Fibroblast of villous mesenchyme (primary cell): ENCODE data around the gene INSR. TPM values are rescaled to one million over a fixed set of nuclear protein-coding genes. Genes with fewer than 3 reads are reported as not detected.
A peak's percentile ranks its signal among the peaks of the same experiment; 100 is the strongest.
"Not testable (repeated sequence)": the region's sequence is repeated elsewhere in the genome, so short reads cannot be mapped to it uniquely, and the experiment has no call there.

Experiments
- DNase-seq: peaks from one replicate; pipeline ENCODE4 v3.0.0-alpha.2; 2010; ENCODE audit warnings: low read depth
- H3K4me3 ChIP-seq: 2 replicates; pipeline ENCODE4 v1.5.1; 2011; ENCODE audit warnings: low read depth, mild to moderate bottlenecking, low read length
- total RNA-seq: library from RNA; depleted of rRNA; stranded (reverse); fragments of >200 nt; gene quantifications from 2 replicates; pipeline ENCODE4 v1.2.3, GENCODE V29; 2012
- TF ChIP-seq, protein P1 (sequence below): IDR thresholded peaks from 2 replicates; pipeline ENCODE4 v1.5.1; 2012; ENCODE audit warnings: low read depth, mild to moderate bottlenecking, low read length; ENCODE audit not compliant: insufficient read depth

Gene INSR
- total RNA-seq, 1 donor, result 3.0 TPM

DNA sequence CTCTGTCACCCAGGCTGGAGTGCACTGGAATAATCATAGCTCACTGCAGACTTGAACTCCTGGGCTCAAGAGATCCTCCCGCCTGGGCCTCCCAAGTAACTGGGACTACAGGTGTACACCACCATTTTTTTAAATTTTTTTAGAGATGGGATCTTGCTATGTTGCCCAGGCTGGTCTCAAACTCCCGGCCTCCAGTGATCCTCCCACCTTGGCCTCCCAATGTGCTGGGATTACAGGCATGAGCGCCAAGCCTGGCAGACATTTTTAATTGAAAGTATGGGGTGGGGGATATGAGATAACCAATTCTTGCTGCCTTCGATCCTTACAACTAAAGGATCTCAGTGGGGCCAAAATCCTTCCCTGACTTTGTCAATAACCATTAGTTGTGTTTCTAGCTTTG is 132.9 kb downstream of the INSR start:
- no peak for DNase-seq
- TF ChIP-seq, protein P1, sequence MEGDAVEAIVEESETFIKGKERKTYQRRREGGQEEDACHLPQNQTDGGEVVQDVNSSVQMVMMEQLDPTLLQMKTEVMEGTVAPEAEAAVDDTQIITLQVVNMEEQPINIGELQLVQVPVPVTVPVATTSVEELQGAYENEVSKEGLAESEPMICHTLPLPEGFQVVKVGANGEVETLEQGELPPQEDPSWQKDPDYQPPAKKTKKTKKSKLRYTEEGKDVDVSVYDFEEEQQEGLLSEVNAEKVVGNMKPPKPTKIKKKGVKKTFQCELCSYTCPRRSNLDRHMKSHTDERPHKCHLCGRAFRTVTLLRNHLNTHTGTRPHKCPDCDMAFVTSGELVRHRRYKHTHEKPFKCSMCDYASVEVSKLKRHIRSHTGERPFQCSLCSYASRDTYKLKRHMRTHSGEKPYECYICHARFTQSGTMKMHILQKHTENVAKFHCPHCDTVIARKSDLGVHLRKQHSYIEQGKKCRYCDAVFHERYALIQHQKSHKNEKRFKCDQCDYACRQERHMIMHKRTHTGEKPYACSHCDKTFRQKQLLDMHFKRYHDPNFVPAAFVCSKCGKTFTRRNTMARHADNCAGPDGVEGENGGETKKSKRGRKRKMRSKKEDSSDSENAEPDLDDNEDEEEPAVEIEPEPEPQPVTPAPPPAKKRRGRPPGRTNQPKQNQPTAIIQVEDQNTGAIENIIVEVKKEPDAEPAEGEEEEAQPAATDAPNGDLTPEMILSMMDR, result no peak
- H3K4me3 ChIP-seq, result no peak overlapping the region

DNA sequence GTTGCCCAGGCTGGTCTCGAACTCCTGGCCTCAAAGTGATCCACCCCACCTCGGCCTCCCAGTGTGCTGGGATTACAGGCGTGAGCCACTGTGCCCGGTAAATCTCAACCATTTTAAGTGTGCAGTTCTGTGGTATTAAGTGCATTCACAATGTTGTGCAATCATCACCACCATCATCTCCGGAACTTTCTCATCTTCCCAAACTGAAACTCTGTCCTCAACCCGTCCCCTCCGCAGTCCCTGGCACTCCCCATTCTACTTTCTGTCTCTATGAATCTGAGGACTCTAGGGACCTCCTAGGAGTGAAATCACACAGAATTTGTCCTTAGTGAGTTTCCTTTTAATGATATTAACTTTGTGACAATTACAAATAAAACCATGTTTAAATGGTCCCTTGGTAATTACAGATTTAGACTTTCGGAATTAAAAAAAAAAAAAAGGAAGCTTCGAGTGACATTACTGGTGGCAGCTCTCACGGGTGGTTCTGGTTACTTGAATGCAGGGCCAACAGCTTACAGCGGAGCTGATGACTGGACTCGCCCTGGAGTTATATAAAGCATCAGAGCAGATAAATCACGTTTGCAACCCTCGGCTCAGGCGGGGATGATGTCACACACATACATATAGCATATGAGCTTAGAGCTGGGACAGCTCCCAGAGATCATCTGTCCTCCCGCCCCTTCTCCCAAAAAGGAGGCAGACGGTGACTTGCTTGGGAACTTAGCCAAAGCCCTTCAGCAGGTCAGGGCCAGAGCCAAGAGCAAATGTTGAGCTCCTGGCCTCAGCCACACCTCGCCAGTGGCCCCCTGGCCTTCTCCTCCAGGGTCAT is 134.9 kb downstream of the INSR start:
- TF ChIP-seq, protein P1, result no peak
- H3K4me3 ChIP-seq, result peak overlapping the region; percentile 23
- DNase-seq, result peak; percentile 96

DNA sequence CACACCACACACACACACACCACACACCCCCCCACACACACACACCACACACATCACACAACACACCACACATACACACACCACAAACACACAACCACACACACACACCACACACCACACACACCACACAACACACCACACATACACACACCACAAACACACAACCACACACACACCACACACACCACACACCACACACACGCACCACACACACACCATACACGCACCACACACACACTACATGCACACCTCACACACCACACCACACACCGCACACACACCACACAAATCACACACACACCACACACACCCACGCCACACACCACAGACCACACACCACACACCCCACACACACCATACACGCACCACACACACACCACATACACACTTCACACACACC is 141.2 kb downstream of the INSR start:
- DNase-seq, result no peak
- TF ChIP-seq, protein P1, result no peak

DNA sequence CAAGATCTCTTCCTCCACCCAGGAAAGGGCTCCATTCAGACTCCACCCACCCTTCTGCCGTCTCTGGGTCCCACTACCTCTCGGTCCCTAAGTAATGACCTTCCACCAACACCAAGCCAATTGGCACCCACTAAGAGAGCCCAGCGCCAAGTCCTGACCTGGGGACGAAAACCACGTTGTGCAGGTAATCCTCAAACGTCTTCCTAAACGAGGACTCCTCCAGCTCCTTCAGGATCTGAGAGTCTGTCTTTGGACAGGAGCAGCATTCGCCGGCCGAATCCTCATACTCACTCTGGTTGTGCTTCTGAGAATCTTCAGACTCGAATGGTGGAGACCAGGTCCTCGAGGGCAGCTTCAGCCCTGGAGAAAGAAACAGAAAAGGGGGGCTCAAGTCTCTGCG is 141.6 kb downstream of the INSR start:
- TF ChIP-seq, protein P1, result no peak
- DNase-seq, result no peak
- H3K4me3 ChIP-seq, result no peak overlapping the region

More for the DNA sequence above, 141.2 kb downstream of the INSR start:
- no peak overlapping the region for H3K4me3 ChIP-seq

DNA sequence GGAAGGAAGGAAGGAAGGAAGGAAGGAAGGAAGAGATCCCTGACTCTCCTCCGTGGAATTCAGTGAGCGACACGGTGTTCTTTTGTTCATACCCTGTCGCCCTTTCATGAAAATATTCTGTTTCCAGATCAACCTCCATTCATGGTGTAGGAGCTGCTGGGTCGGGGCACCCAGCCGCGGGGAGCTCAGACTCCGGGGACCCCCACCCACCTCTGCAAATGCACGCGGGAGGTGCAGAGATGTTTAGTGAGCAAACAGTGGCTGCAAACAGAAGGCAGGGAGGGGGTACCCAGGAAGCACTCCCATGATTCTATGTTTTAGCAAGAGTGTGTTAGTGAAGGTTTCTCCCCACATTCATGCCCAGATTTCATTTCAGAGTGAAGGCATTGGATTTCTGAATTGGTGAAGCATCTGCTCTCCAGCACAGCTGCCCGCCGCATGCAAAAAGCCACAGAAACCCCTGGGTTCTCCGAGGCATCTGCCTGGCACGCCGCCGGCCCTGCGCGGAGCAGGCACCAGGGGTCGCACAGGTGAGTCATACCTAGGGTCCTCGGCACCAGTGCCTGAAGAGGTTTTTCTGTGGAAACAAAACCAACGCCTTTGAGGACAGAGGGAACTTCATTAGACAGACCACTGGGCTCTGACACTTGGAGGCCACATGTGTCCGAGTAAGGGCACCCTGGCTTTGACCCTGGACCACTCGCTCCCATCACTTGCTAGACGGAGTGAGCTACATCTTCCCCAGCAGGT is 144.1 kb downstream of the INSR start:
- TF ChIP-seq, protein P1, result no peak
- no peak for DNase-seq
- H3K4me3 ChIP-seq, result no peak overlapping the region

DNA sequence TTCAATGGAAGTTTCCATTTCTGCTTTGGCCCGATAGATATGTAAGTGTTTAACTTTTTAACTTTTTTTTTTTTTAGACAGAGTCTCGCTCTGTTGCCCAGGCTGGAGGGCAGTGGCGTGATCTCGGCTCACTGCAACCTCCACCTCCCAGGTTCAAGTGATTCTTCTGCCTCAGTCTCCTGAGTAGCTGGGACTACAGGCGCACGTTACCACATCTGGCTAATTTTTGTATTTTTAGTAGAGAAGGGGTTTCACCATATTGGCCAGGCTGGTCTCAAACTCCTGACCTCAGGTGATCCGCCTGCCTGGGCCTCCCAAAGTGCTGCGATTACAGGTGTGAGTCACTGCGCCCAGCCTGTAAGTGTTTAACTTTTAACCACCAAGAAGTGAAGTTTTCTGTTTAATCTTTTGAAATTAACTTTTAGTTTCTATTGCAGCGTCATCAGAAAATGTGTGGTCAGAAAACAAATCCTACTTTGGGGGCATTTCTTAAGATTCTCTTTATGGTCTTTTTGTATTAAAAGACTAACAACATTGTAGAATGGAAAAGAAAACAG is 147.0 kb downstream of the INSR start:
- not testable (repeated sequence) for DNase-seq, H3K4me3 ChIP-seq

GRCh38 chr19:7146086-7146485 is 148.1 kb downstream of the INSR start:
- not testable (repeated sequence) for H3K4me3 ChIP-seq, DNase-seq

DNA sequence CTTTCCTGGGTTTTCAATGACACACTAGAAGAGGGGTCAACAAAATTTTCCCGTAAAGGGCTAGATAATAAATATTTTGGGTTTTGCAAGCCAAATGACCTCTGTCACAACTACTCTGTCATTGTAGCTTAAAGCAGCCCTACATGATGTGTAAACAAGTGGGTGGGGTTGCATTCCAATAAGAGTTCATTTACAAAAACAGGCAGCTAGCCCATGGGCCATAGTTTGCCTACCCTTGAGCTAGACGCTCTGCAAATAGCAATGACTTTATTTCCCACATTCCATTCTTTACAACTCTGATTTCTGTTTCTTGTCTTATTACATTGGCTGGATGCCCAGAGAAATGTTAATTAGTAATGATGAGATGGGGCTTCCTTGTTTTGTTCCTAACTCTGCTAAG is 148.7 kb downstream of the INSR start:
- DNase-seq, result peak; percentile 95
- no peak overlapping the region for H3K4me3 ChIP-seq
- TF ChIP-seq, protein P1, result no peak
